ENCODE data around the gene MYO19.
"Not testable (repeated sequence)": the region's sequence is repeated elsewhere in the genome, so short reads cannot be mapped to it uniquely, and the experiment has no call there.

Gene MYO19

GRCh38 chr17:36498560-36499300, 35.9 kb downstream of the MYO19 start:
- DNase-seq (ENCODE audit: low read depth in 3 of 3): no peak

- no peak for DNase-seq (ENCODE audit: low read depth in 3 of 3)
Measured at GRCh38 chr17:36498155-36498554, 36.5 kb downstream of the MYO19 start.

- no peak for DNase-seq (ENCODE audit: low read depth in 3 of 3)
Measured at GRCh38 chr17:36496018-36496789, 38.5 kb downstream of the MYO19 start.

- DNase-seq (ENCODE audit: low read depth in 3 of 3): no peak
Measured at GRCh38 chr17:36495076-36495578, 39.5 kb downstream of the MYO19 start.

- no peak for DNase-seq (ENCODE audit: low read depth in 3 of 3)
Measured at GRCh38 chr17:36494674-36495073, 40.0 kb downstream of the MYO19 start.

- no peak for DNase-seq (ENCODE audit: low read depth in 3 of 3)
Measured at GRCh38 chr17:36493956-36494355, 40.7 kb downstream of the MYO19 start.

GRCh38 chr17:36486204-36487194, 48.2 kb downstream of the MYO19 start, which contains the start of gene ZNHIT3:
ZNHIT3 (plus strand) TSS chr17:36486681; CDS start chr17:36486700, 19 bp downstream.
- DNase-seq (ENCODE audit: low read depth in 3 of 3): peak; percentile 71 to 86 (median 81)

- DNase-seq (ENCODE audit: low read depth in 3 of 3): no peak
Measured at GRCh38 chr17:36485805-36486203, 48.9 kb downstream of the MYO19 start.

- DNase-seq (ENCODE audit: low read depth in 3 of 3): no peak
Measured at GRCh38 chr17:36485027-36485426, 49.6 kb downstream of the MYO19 start.

- DNase-seq (ENCODE audit: low read depth in 3 of 3): not testable (repeated sequence)
Measured at GRCh38 chr17:36484021-36484420, 50.6 kb downstream of the MYO19 start.

GRCh38 chr17:36482611-36483504, 51.8 kb downstream of the MYO19 start:
- DNase-seq (ENCODE audit: low read depth in 3 of 3): peak; percentile 51 to 74 (median 68)

GRCh38 chr17:36481829-36482228, 52.8 kb downstream of the MYO19 start:
- DNase-seq (ENCODE audit: low read depth in 3 of 3): no peak

GRCh38 chr17:36475346-36475970, 59.2 kb downstream of the MYO19 start:
- DNase-seq (ENCODE audit: low read depth in 3 of 3): no peak

GRCh38 chr17:36474571-36474970, 60.1 kb downstream of the MYO19 start:
- no peak for DNase-seq (ENCODE audit: low read depth in 3 of 3)

GRCh38 chr17:36470499-36470898, 64.2 kb downstream of the MYO19 start:
- DNase-seq (ENCODE audit: low read depth in 3 of 3): no peak

- no peak for DNase-seq (ENCODE audit: low read depth in 3 of 3)
Measured at GRCh38 chr17:36469733-36470132, 64.9 kb downstream of the MYO19 start.

- no peak for DNase-seq (ENCODE audit: low read depth in 3 of 3)
Measured at GRCh38 chr17:36468903-36469635, 65.6 kb downstream of the MYO19 start.

- no peak for DNase-seq (ENCODE audit: low read depth in 3 of 3)
Measured at GRCh38 chr17:36464765-36465088, 69.9 kb downstream of the MYO19 start.

Data from stimulated activated CD4-positive, alpha-beta T cell treated with anti-CD3 and anti-CD28 coated beads, TNF-alpha, amount 100 ng/mL, for 4 hours (primary cell).